HG03432 (cell line): ENCODE data around the gene MYLK.

ENCODE experiments used
- ATAC-seq: cut with Tn5 transposase; IDR thresholded peaks from one replicate; pipeline ENCODE4 v1.9.1; 2021; ENCODE audit warnings: mild to moderate bottlenecking, moderate library complexity; ENCODE audit not compliant: unreplicated experiment

MYLK gene

GRCh38 chr3:123798550-123798949 lies 85.6 kb downstream of the MYLK start:
- ATAC-seq = no peak

- no peak for ATAC-seq
These were observed 88.5 kb downstream of the MYLK start for GRCh38 chr3:123795471-123796251.

GRCh38 chr3:123793425-123793824 lies 90.7 kb downstream of the MYLK start:
- ATAC-seq = no peak

GRCh38 chr3:123792473-123793201 lies 91.5 kb downstream of the MYLK start:
- ATAC-seq = no peak

- ATAC-seq = no peak
These were observed 92.2 kb downstream of the MYLK start for GRCh38 chr3:123791898-123792297.

GRCh38 chr3:123791417-123791816 lies 92.7 kb downstream of the MYLK start:
- no peak for ATAC-seq

GRCh38 chr3:123791073-123791370 lies 93.1 kb downstream of the MYLK start:
- ATAC-seq = no peak

- no peak for ATAC-seq
These were observed 93.7 kb downstream of the MYLK start for GRCh38 chr3:123790254-123791072.

- ATAC-seq = no peak
These were observed 94.4 kb downstream of the MYLK start for GRCh38 chr3:123789760-123790159.

GRCh38 chr3:123789160-123789559 lies 95.0 kb downstream of the MYLK start:
- ATAC-seq = no peak

- no peak for ATAC-seq
These were observed 95.4 kb downstream of the MYLK start for GRCh38 chr3:123788710-123789109.

GRCh38 chr3:123787133-123787532 lies 97.0 kb downstream of the MYLK start:
- ATAC-seq = no peak

- ATAC-seq = no peak
These were observed 98.5 kb downstream of the MYLK start for GRCh38 chr3:123785602-123786001.

GRCh38 chr3:123783811-123784210 lies 100.3 kb downstream of the MYLK start:
- no peak for ATAC-seq

GRCh38 chr3:123783050-123783689 lies 101.0 kb downstream of the MYLK start:
- no peak for ATAC-seq

- ATAC-seq = no peak
These were observed 101.6 kb downstream of the MYLK start for GRCh38 chr3:123782488-123782887.

- ATAC-seq = no peak
These were observed 102.4 kb downstream of the MYLK start for GRCh38 chr3:123781571-123782275.

- no peak for ATAC-seq
These were observed 103.0 kb downstream of the MYLK start for GRCh38 chr3:123781138-123781537.

GRCh38 chr3:123780656-123781055 lies 103.5 kb downstream of the MYLK start:
- ATAC-seq = no peak

- ATAC-seq = no peak
These were observed 104.4 kb downstream of the MYLK start for GRCh38 chr3:123779655-123780231.
